Stimulated activated CD4-positive, alpha-beta T cell treated with anti-CD3 and anti-CD28 coated beads, Interleukin-2, amount 100 ng/mL, for 24 hours (primary cell): Measurements from ENCODE around the gene BCAS1.

ENCODE experiments used
- DNase-seq, 2 donors: peaks; one replicate each; pipeline ENCODE4 v3.0.0-alpha.2; 2020

Gene BCAS1

DNA sequence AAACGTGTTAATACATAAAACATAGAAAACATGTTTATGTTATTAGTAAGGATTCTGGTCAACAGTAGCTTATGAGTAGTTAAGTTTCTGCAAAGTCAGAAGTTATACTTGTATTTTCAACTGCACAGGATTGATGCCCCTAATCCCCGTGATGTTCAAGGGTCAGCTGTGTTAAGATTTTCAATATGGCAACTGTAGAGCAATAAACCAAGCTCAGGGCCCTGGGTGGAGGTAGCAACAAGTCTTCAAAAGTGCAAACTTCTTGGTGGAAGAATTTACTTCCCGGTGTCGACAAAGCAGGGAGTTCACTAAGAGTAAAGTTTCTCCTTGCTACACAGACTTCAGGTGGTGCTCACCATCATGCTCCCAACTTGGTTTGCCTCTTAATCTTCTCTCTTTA, 4.1 kb upstream of the BCAS1 start:
- DNase-seq: no peak

DNA sequence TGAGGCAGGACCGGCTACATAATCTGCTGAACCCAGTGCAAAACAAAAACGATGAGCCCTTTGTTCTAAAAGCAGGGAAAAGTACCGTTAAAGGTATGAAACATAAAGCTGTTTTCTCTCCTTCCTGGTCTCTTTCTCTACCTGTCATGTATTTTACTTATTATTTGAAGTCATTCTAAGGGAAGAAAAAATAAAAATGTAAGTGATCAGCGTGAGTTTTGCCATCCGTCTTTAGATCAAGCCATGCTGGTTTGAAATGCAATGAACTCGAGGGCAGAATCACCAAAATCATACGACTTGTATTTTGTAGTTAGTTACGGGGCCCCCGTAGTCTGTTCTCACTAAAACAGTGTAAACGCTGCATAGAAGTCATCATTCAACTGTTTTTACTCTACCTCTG, 2.9 kb upstream of the BCAS1 start:
- no peak for DNase-seq

DNA sequence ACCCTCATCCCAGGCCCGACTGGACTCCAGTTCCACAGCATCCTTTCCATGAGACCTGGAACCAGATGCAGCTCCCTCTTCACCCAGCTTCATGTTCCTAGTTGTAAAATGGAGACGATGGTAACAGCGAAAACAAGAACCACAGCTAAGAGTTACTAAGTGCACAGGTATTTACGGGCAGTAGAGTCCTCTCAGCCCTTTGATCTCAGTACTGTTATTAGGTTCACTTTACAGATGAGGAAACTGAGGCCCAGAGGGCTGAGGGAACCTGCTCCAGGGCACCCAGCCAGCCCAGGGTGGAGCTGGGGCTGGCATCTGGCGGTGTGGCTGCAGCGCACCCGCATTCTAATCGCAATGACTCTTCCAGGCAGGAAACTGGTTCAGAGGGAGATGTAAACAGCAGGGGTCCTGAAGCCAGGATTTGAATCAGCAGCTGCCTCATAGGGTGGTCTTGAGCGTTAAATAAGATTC, 858 bp downstream of the BCAS1 start:
- DNase-seq: no peak

DNA sequence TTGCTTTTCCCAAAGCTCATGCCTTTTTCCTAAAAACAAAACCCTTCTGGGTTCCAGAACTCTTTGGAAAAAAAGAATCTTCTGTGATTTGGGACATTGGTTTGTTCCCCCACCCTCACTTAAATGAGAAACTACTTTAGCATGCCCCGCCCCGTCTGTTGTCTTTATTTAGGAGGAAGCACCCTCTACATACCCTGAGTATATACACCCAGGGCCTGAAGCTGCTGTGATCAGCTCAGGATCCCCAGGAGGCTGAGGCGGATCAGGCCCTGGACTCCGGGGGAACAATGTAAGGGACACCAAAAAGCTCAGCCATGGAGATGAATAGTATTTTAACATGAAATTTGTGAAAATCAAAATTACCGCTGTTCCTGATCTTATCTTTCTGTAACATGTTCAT, 1.4 kb downstream of the BCAS1 start:
- DNase-seq: no peak

DNA sequence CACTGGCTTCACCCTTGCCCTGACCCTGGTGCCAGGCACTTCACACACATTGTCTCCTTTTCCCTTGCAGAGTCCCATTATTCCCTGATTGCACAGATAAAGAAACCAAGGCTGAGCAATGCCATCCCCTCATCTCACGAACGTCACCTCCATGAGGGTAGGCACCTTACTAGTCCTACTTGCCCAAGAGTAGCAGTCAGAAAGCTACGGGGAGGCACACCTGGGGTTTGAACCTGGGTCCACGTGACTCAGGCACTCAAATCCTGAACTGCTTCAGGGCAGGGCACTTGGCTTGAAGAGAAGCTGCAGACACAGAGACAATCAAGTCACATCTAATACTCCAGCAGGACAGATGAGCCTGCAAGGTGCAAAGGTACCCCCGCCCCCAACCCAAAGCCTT, 1.9 kb downstream of the BCAS1 start:
- DNase-seq: no peak

DNA sequence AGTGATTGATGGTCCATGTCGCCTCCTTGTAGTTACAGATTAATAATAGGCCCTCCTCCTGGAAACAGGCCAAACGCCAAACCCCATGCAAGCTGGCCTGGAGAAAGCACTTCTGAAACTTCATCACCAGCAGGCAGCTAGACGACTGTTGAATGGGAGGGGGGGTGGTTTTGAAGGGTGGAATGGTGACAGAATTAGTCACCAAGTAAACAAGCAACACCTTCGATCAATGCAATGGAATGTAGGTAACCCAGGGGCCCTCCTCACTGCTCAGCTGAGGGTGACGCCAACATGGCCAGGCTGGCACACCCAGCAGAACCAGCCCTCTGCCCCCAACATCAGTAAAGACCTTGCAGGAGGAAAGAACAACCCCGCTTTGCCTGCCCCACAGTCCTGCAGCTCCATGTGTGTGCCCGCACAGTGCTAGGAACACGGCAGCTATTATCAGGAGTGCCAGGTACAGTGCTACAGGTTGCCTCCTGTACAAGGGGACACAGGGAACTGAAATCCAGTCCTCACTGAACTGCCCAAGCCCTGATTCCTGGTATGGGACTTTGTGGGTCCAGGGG, 2.7 kb downstream of the BCAS1 start:
- DNase-seq: no peak

DNA sequence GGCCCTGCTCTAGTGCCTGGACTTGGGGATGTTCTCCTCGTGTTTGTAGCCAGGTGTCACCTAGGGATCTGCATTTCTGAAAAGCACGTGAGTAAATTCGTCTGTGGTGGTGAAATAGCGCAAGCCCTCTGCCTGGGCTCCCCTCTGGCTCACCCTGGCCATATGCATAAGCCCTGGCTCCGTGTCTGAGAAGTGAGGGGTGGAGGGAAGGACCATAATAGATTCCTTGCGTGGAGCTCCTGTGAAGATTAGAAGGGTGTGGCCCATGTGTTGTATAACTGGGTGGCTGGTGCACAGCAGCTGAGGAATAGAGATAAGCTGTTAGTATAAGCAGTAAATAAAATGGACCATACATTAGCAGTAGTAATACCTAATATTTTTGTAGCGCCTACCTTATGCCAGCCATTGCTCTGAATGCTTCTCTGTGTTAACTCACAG, 4.8 kb downstream of the BCAS1 start:
- no peak for DNase-seq

DNA sequence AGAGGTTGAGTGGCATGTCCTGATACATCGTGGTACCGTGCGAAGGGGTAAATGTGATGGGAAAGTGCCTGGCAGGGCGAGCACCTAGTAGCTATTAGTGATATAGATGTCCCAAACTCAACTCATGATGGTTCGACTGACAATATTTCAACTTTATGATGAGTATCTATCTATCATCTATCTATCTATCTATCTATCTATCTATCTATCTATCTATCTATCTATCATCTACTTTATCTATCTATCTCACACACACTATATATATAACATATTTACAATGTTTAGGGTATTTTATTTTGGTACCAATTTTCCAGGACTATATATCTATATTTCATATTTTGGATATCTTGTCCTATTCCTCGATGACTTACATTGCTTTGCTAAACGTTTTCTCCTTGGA, 5.5 kb downstream of the BCAS1 start:
- no peak for DNase-seq

DNA sequence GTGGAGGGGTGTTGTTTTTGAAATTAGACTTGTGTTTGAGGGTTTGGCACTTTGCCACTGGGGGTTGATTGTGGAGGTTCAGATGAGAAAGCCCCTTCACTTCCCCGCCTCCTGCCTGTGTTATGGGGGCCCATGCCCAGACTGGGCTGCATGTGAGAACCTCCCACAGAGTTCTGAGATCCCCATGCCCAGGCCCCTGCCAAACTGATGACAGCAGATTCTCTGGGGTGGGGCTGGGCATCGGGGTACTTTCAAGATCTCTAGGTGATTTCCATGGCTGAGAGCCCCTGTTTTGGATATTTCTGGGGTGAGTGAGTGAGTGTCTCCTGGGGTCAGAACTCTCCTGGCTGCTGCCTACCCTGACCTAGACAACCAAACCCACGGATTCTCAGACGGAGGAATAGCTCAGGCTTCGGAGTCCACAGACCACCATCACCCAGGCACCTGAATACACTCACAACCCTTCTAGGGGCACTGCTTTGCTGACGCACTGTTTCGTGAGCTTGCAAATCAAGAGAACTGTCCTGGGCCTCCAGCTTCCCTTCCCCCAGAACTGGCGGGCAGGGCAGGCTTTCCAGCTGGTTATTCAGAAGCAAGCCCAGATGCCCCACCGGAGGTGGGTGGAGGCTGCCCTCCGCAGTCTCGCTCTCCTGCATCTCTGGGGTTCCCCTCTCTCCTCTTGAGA, 6.3 kb downstream of the BCAS1 start:
- peak in 1 of 2 donors; percentile 6 for DNase-seq

DNA sequence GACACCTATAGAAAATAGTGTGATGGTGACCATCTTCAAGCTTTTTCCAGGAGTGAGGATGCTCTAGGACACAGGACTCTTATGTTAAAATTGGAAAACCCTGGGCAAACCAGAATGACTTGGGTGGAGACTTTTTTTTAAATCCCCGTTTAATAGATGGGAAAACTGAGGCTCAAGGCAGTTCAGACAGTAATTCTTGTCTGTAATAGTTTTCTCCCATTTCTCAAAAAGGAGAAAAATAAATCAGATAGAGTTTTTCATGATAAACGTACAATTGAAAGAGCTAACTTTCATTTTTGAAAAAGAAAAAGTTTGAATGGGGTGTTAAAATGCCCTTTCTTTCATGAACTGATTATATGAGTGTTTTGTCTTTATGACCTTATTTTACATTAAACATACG, 6.8 kb downstream of the BCAS1 start:
- no peak for DNase-seq

DNA sequence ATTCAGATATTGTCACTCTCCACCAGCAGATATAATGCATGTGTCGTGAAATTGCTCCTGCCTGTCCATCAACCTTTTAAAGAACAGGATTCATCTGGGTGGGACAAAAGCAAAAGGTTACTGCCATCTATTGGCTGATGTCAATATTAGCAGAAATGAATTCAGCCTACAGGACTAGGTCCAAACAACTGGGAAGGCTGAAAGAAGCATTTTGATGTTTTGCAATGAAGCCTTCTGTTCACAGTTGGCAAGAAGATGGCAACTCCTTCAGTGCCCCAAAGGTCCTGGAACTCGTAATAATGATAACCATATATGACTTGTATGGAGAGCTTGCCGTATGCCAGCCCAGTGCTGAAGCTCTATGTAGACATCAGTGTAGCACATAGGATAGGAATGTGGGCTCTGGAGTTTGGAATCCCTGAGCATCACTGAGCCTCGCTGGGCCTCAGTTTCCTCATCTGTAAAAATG, 7.5 kb downstream of the BCAS1 start:
- DNase-seq: no peak

DNA sequence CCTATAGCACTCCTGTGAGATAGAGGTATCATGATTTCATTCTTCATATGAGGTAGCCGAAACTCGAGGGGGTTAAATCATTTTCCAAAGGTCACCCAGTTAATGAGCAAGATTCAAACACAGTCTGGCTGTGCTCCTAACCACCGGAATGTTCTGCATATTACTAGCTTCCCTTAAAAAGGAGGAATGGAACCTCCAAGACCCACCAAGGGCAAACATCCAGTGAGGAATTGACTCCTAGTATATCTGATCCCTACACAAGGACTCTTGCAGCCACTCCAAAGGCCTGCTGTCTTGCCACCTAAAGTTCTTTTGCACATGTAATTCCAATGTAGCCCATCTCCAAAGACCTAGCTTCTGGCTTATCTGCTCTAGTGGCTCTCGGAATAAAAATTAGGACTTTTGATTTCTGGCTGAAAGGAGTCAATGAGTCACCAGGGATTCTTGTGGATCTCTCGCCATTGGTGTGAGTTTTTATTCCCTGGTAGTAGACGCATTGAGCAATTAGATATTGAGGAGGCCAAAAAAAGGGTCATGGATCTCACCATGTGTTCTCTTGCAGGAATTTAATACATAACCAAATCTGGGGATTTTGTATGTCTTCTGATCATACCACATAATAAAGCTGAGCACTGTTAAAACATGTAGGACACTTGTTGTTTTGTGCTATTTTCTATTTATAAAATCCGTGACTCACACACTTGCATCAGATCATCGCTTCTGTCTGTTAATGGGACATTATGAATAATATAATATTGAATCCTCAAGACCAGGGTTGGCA, 9.1 kb downstream of the BCAS1 start:
- no peak for DNase-seq

DNA sequence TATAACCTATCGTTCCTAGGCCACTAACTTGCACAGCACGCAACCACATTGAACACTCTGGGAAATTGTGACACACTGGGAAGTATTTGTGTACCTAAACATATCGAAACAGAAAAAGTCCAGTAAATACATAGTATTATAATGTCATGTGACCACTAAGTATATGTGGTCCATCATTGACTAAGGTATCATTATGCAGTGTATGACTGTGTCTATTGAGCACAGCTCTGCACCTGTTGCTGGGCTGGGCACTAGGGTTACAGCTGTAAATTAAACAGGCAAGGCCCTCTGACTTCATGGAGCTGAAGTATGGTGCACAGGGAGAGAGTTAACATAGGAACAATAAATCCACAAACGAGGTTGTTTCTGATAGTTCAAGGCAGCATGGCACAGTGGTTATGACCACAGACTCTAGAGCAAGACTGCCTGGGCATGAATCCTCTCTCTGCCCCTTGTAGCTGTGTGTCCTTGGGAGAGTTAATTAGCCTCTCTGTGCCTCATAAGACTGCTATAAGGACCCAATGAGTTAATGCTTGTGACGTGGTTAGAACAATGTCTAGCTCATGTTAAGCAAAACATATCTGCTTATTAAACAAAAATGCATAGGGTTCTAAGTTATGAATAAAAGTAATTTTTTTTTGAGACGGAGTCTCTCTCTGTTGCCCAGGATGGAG, 10.6 kb downstream of the BCAS1 start:
- no peak for DNase-seq

DNA sequence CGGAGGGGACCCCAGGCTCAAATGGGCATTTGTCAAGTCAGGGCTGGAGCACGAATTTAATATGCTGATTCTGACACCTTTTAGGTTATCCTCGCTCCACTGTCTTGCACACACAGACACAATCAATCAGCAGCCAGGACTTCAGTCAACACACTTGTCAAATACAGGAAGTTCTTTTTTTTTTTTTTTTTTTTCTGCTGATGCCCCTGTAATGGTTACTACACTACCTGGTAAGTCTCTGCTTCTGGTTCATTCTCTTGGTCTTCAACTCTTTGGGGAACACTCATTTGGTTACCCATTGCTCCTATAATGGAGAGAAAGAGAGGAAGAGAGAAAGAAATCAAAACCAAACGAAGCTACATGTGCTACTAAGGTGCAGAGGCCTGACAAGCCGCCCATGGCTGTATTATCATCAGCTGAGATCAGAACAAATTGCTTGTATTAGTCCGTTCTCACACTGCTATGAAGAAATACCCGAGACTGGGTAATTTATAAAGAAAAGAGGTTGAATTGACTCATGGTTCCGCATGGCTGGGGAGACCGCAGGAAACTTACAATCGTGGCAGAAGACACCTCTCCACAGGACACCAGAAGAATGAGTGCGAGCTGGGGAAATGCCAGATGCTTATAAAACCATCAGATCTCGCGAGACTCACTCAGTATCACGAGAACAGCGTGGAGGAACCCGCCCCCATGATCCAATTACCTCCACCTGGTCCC, 11.8 kb downstream of the BCAS1 start:
- DNase-seq: no peak

DNA sequence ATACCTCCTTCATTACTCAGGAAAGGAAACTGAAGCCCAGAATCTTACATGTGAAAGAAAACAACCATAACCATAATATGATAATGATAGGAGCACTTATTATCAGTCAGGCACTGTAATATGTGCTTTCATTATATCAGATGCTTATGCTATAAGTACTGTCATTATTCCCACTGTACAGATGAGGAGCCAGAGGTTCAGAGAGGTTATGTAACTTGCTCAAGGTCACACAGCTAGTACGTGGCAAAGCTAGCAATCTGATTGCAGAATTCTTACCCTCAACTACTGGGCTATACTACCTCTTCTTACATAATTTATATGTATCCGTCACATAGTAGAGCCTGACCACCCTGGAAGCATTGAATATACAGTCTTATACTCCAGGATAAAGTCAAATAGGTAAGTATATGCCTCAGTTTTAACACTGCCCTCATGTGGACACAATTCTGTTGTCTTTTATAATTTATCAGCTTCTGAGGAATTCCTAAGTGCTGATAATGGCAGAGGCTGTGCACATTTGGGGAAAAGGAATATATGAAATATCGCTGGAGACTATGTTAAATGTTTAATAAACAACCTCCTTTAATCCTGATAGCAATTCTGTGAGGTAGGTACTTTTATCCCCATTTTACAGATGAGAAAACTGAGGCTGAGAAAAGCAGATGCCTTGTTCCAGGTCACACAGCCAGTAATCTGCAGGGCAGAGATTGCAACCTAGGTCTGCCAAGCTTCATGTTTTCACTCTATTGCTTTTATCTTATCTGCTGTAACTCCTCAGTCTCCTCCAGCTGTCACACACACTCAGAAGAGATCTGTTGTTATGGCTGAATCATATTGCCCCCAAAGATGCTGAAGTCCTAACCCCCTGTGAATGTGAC, 13.4 kb downstream of the BCAS1 start:
- no peak for DNase-seq

DNA sequence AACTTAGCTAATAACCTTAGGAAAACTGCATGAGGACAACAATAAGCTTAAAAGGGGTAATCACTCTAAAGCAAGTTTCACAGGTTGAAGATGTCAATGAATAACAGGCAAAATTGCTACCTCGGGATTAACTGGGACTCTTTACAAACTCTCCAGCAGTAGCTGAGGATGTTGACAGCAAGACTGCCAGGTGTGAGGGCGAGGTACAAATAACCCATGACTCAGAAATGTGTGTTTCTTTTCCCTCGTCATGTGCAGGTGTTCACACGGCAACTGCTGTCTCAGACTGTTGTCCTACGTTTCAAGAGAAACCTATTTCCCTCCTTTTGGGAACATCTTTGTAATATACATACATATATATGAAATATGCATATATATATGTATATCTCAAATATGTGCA, 15.9 kb downstream of the BCAS1 start:
- no peak for DNase-seq

DNA sequence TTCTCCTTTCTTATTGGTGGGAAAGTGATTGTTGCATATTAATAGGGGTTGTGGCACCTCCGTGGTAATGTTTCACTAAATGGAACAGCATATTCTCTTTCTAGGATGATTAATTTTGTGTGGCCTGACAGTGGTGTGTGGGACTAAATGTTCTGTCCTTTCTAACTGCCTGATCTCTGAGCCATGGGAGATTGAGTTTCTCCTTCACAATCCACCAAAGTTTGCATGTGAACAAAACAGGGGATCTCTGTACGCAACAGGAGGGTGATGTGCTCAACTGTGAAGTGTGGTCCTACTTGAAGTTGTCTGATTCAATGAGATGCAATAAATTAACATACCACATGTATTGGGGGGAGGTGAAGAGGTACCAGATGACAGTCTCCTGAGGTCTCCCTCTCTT, 19.3 kb downstream of the BCAS1 start:
- no peak for DNase-seq

DNA sequence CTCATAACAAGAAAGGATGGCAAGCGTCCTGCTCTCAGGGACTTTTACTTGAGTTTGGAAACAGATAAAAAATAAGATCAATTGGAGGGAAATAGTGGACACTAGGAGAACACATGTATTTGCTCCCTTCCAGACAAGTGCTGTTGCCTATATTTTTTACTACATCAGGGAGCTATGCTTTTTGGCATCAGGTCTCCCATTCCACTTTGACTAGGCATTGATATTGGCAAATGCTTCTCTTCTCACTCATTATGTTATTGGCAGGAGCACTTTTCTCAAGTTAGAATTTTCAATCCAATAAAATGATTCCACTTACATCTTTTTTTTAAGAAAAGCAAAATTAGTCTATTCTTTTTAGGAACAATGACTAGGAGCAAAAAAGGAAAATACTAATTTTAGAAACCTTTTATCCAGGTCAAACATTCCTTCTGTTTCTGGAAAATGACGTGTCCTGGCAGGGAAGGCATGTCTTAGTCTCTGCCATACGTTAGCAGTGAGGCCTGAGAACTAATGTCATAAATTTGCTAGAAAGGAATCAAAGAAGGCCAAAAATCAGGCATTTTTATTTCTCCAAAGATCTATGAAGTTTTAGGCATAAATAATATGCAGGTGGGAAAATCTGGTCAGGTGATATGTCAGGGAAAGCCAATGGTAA, 21.4 kb downstream of the BCAS1 start:
- no peak for DNase-seq

DNA sequence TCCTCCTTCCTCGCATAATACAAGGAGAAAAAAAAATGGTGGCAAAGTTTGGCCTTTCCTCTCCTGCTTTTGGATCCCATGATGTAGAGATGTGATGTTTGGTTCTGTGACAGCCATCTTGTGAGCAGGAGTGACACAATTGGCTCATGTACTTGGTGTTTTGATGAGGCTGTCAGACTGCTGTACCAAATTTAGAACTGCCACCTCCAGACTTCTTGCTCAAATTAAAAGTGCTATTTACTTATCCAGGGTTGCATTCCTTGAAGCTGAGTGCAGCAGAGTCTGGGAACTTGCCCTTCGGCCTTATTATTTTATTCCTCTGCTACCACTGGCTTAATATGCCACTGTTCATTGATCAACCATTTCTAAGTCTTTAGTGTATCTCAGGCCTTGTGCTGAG, 21.9 kb downstream of the BCAS1 start:
- DNase-seq: no peak

DNA sequence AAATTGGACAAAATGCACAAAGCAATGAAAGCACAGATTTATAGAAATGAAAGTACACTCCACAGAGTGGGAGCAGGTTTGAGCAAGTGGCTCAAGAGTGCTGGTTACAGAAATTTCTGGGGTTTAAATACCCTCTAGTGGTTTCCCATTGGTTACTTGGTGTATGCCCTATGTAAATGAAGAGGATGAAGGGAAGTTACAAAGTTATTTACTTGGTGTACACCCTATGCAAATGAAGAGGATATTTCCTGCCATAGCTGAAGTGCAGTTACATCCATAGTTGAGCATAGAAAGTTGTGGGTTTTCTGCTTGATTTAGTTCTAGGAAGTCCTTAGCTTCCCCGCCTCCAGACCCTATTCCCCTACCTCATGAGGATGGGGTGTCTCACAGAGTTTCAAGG, 22.7 kb downstream of the BCAS1 start:
- no peak for DNase-seq

DNA sequence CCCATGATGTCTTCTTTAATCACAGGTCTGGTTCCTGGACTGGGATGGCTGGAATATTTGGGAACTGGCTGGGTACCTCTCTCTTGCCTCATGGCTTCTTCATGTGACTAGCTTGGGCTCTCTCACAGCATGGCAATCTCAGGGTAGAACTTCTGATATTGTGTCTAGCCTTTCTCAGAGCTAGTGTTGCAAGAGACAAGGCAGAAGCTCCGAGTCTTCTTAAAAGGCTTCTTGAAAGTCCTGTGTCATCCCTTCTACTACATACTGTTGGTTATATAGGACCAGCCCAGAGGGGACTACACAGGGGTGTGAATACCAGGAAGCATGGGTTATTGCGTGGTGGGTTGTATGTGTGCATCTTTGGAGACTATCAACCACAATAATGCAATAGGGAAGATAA, 23.3 kb downstream of the BCAS1 start:
- no peak for DNase-seq
